Nephron (organoid): ENCODE results near the gene SSBP3.

Experiments used
- H3K27ac Mint-ChIP-seq, 3 experiments: 2 replicates each; pipeline ENCODE4 v1.8.0; 2020; ENCODE audit warnings: mixed read lengths in 3 of 3, mild to moderate bottlenecking in 2 of 3, moderate library complexity in 1 of 3
- H3K27me3 Mint-ChIP-seq: 2 replicates; pipeline ENCODE4 v1.8.0; 2021; ENCODE audit warnings: low read depth, mild to moderate bottlenecking, moderate library complexity, mixed read lengths
- H3K36me3 Mint-ChIP-seq: 2 replicates; pipeline ENCODE4 v1.8.0; 2020; ENCODE audit warnings: low read depth, mixed read lengths
- H3K4me1 Mint-ChIP-seq: 2 replicates; pipeline ENCODE4 v1.8.0; 2020; ENCODE audit warnings: mixed read lengths
- H3K4me3 Mint-ChIP-seq, 3 experiments: 2 replicates each; pipeline ENCODE4 v1.8.0; 2020; ENCODE audit warnings: mild to moderate bottlenecking in 3 of 3, mixed read lengths in 3 of 3, moderate library complexity in 2 of 3
- H3K9me3 Mint-ChIP-seq: 2 replicates; pipeline ENCODE4 v1.8.0; 2020; ENCODE audit warnings: mixed read lengths
- TF ChIP-seq, protein P1 (sequence below), 3 experiments: fragments of 200-600 bp; sonication (generic); IDR thresholded peaks; one replicate each; pipeline ENCODE4 v1.5.0; 2021; ENCODE audit warnings: antibody characterized with exemption in 3 of 3; ENCODE audit not compliant: unreplicated experiment in 3 of 3

The SSBP3 gene

GRCh38 chr1:54287801-54288211 is 118.4 kb downstream of the SSBP3 start:
- Mint-ChIP-seq H3K9me3 (no peaks in the 10 kb centered on the region), H3K36me3 (no peaks in the 10 kb centered on the region), H3K27me3 (no peaks in the 10 kb centered on the region), H3K4me1 (peaks cover 81% of the 10 kb centered on the region), H3K27ac (peak overlapping the region; percentile 91 to 98 (median 92)), H3K4me3 (peak overlapping the region in 2 of 3 experiments; percentile 56 to 58)
- TF ChIP-seq, protein P1, sequence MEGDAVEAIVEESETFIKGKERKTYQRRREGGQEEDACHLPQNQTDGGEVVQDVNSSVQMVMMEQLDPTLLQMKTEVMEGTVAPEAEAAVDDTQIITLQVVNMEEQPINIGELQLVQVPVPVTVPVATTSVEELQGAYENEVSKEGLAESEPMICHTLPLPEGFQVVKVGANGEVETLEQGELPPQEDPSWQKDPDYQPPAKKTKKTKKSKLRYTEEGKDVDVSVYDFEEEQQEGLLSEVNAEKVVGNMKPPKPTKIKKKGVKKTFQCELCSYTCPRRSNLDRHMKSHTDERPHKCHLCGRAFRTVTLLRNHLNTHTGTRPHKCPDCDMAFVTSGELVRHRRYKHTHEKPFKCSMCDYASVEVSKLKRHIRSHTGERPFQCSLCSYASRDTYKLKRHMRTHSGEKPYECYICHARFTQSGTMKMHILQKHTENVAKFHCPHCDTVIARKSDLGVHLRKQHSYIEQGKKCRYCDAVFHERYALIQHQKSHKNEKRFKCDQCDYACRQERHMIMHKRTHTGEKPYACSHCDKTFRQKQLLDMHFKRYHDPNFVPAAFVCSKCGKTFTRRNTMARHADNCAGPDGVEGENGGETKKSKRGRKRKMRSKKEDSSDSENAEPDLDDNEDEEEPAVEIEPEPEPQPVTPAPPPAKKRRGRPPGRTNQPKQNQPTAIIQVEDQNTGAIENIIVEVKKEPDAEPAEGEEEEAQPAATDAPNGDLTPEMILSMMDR (IDR thresholded peaks at IDR 0.05; ENCODE audit: unreplicated experiment in 3 of 3) = no peak

DNA sequence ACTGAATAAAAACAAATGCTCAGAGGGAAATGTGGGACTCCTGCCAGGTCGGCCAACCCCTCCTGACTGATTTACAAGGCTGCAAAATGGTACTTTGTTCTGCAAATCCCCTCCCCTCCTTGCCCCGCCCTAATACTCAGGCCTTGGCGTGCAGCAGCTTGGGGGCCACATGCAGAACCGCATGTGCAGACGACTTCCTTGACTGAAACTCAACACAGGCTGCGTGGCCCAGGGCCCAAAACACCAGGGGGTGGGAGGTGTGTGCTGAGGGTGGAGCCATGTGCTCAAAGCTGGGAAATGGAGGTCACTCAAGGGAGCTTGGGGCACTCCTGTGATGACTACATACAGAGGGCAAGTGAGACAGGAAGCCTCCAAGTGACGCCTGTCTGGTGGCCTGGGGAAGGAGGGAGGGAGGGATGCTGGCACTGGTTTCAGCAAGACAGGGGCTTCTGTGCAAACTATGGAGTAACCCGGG is 119.0 kb downstream of the SSBP3 start:
- Mint-ChIP-seq H3K27me3 (no peaks in the 10 kb centered on the region), H3K4me1 (peaks cover 77% of the 10 kb centered on the region), H3K36me3 (peaks cover 2% of the 10 kb centered on the region), H3K4me3 (peak overlapping the region; percentile 43 to 58 (median 56)), H3K27ac (peak overlapping the region; percentile 91 to 98 (median 92)), H3K9me3 (no peaks in the 10 kb centered on the region)
- TF ChIP-seq, protein P1 (IDR thresholded peaks at IDR 0.05; ENCODE audit: unreplicated experiment in 3 of 3) = no peak

- TF ChIP-seq, protein P1 (IDR thresholded peaks at IDR 0.05; ENCODE audit: unreplicated experiment in 3 of 3) = no peak
- no peak overlapping the region for H3K4me3 Mint-ChIP-seq
- peak overlapping the region; percentile 91 to 98 (median 92) for H3K27ac Mint-ChIP-seq
- H3K4me1 Mint-ChIP-seq = peaks cover 66% of the 10 kb centered on the region
- H3K27me3 Mint-ChIP-seq = no peaks in the 10 kb centered on the region
- peaks cover 4% of the 10 kb centered on the region for H3K36me3 Mint-ChIP-seq
- H3K9me3 Mint-ChIP-seq = no peaks in the 10 kb centered on the region
Observed at GRCh38 chr1:54285815-54286345, 120.3 kb downstream of the SSBP3 start.

GRCh38 chr1:54284781-54285529 is 121.2 kb downstream of the SSBP3 start:
- no peak overlapping the region for H3K4me3 Mint-ChIP-seq
- peaks cover 63% of the 10 kb centered on the region for H3K4me1 Mint-ChIP-seq
- TF ChIP-seq, protein P1 (IDR thresholded peaks at IDR 0.05; ENCODE audit: unreplicated experiment in 3 of 3) = no peak
- H3K9me3 Mint-ChIP-seq = no peaks in the 10 kb centered on the region
- peak overlapping the region; percentile 27 to 98 (median 92) for H3K27ac Mint-ChIP-seq
- H3K36me3 Mint-ChIP-seq = peaks cover 12% of the 10 kb centered on the region
- no peaks in the 10 kb centered on the region for H3K27me3 Mint-ChIP-seq

DNA sequence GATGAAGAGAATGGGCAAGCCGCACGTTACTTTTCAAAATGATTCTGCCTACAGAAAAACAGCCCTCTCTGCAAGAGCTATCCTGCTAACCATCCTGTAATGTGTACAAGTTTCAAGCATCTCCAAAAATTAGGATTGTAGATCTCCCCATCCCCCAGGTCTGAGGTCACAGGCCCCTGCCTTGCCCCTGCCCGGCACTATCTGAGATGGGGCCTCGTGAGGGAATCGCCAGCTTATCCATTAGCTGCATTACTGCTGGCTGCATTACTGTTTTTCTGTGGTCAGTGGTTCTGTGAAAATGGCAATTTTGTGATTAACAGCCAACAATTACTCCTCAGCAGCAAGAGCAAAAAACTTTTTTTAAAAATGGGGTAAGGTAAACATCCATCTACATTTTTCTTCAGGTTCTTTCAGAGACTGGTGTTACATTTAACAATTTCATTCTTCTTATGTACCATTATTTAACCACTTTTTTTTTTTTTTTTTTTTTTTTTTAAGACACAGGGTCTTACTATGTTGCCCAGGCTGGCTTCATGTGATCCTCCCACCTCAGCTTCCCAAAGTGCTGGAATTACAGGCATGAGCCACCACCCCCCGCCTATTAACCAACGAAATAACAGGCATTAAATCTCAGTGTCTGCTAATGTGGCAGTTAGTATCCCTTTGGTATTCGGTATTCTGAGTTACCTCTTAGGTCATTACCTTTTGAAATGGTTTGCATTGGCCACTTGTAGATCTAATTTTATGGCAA is 122.4 kb downstream of the SSBP3 start:
- Mint-ChIP-seq H3K4me3 (no peak overlapping the region), H3K9me3 (no peaks in the 10 kb centered on the region), H3K27ac (peak overlapping the region in 2 of 3 experiments; percentile 59 to 64), H3K4me1 (peaks cover 58% of the 10 kb centered on the region), H3K36me3 (peaks cover 23% of the 10 kb centered on the region), H3K27me3 (no peaks in the 10 kb centered on the region)
- TF ChIP-seq, protein P1 (IDR thresholded peaks at IDR 0.05; ENCODE audit: unreplicated experiment in 3 of 3) = no peak
